Measurements from ENCODE around the gene PPFIBP1.
"Not testable (repeated sequence)": the region's sequence is repeated elsewhere in the genome, so short reads cannot be mapped to it uniquely, and the experiment has no call there.

The PPFIBP1 gene

GRCh38 chr12:27566626-27567025, 42.6 kb downstream of the PPFIBP1 start:
- no peak for DNase-seq (ENCODE audit: low read depth in 2 of 2)

- DNase-seq (ENCODE audit: low read depth in 2 of 2) = no peak
Observed at GRCh38 chr12:27571463-27571862, 47.5 kb downstream of the PPFIBP1 start.

- no peak for DNase-seq (ENCODE audit: low read depth in 2 of 2)
Observed at GRCh38 chr12:27572486-27573255, 48.7 kb downstream of the PPFIBP1 start.

GRCh38 chr12:27573972-27574371, 50.0 kb downstream of the PPFIBP1 start:
- DNase-seq (ENCODE audit: low read depth in 2 of 2) = no peak

GRCh38 chr12:27575090-27575761, 51.2 kb downstream of the PPFIBP1 start:
- no peak for DNase-seq (ENCODE audit: low read depth in 2 of 2)

- DNase-seq (ENCODE audit: low read depth in 2 of 2) = no peak
Observed at GRCh38 chr12:27575762-27576118, 51.7 kb downstream of the PPFIBP1 start.

GRCh38 chr12:27576667-27577347, 52.8 kb downstream of the PPFIBP1 start:
- DNase-seq (ENCODE audit: low read depth in 2 of 2) = no peak

GRCh38 chr12:27577688-27578087, 53.7 kb downstream of the PPFIBP1 start:
- no peak for DNase-seq (ENCODE audit: low read depth in 2 of 2)

- no peak for DNase-seq (ENCODE audit: low read depth in 2 of 2)
Observed at GRCh38 chr12:27578689-27579372, 54.8 kb downstream of the PPFIBP1 start.

- no peak for DNase-seq (ENCODE audit: low read depth in 2 of 2)
Observed at GRCh38 chr12:27580561-27581330, 56.7 kb downstream of the PPFIBP1 start.

- not testable (repeated sequence) for DNase-seq (ENCODE audit: low read depth in 2 of 2)
Observed at GRCh38 chr12:27581331-27581671, 57.3 kb downstream of the PPFIBP1 start.

GRCh38 chr12:27581833-27582232, 57.8 kb downstream of the PPFIBP1 start:
- not testable (repeated sequence) for DNase-seq (ENCODE audit: low read depth in 2 of 2)

GRCh38 chr12:27582445-27582844, 58.4 kb downstream of the PPFIBP1 start:
- not testable (repeated sequence) for DNase-seq (ENCODE audit: low read depth in 2 of 2)

GRCh38 chr12:27583057-27583797, 59.2 kb downstream of the PPFIBP1 start:
- no peak for DNase-seq (ENCODE audit: low read depth in 2 of 2)

GRCh38 chr12:27583981-27584380, 60.0 kb downstream of the PPFIBP1 start:
- DNase-seq (ENCODE audit: low read depth in 2 of 2) = no peak

GRCh38 chr12:27585739-27586265, 61.8 kb downstream of the PPFIBP1 start:
- no peak for DNase-seq (ENCODE audit: low read depth in 2 of 2)

- not testable (repeated sequence) for DNase-seq (ENCODE audit: low read depth in 2 of 2)
Observed at GRCh38 chr12:27588075-27588730, 64.2 kb downstream of the PPFIBP1 start.

GRCh38 chr12:27588776-27589175, 64.8 kb downstream of the PPFIBP1 start:
- no peak for DNase-seq (ENCODE audit: low read depth in 2 of 2)

GRCh38 chr12:27589419-27589818, 65.4 kb downstream of the PPFIBP1 start:
- DNase-seq (ENCODE audit: low read depth in 2 of 2) = no peak

GRCh38 chr12:27591698-27592097, 67.7 kb downstream of the PPFIBP1 start:
- not testable (repeated sequence) for DNase-seq (ENCODE audit: low read depth in 2 of 2)
